ENCODE measurements around the gene COL4A3. TPM values are rescaled to one million over a fixed set of nuclear protein-coding genes. Genes with fewer than 3 reads are reported as not detected.
"Not testable (repeated sequence)": the region's sequence is repeated elsewhere in the genome, so short reads cannot be mapped to it uniquely, and the experiment has no call there.

COL4A3 gene
- total RNA-seq, 1 donor from 2014 or later = not detected

DNA sequence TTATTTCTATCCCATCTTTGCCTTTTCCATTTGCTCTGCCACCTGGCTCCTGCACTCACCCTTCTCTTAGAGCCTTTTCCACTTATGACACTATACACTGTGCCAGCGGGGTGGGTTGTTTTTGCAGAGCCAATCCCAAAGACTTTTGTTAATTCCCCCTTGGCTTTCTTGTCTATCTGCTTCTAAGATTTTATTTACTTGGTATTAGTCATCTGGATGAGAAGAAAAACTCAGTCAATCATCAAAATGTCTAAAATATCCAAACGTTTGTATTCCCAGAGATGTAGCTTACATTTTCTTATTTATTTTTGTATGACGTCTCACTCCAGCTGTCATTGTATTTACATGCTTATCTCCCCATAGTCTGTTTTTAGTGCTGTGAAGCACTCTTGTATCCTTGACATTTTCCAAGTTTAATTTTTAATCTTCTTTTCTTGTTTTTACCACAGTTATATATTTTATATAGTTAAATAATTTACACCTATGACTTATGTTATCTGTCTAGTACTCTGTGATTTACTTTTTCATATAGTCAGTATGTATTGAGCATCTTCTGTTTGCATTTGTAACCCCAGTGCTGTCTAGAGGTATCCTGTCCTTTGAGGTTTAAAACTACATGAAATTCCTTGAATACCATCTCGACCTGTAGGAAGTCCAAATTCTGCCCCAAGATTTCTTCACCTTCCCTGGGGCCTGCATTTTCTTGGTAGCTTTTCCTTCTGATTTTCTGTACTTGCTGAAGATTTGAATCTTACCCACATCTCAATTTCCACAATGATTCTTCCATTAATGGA, 55.1 kb downstream of the COL4A3 start:
- no peaks in the 10 kb centered on the region for H3K9me3 Mint-ChIP-seq
- no peak overlapping the region for H3K27ac Mint-ChIP-seq
- H3K36me3 Mint-ChIP-seq = no peaks in the 10 kb centered on the region
- no peak for DNase-seq (ENCODE audit: low spot score in 2 of 2, unreplicated experiment in 2 of 2)
- H3K4me3 Mint-ChIP-seq = no peak overlapping the region
- H3K27me3 Mint-ChIP-seq (ENCODE audit: low read depth) = no peaks in the 10 kb centered on the region
- TF ChIP-seq, protein P1, sequence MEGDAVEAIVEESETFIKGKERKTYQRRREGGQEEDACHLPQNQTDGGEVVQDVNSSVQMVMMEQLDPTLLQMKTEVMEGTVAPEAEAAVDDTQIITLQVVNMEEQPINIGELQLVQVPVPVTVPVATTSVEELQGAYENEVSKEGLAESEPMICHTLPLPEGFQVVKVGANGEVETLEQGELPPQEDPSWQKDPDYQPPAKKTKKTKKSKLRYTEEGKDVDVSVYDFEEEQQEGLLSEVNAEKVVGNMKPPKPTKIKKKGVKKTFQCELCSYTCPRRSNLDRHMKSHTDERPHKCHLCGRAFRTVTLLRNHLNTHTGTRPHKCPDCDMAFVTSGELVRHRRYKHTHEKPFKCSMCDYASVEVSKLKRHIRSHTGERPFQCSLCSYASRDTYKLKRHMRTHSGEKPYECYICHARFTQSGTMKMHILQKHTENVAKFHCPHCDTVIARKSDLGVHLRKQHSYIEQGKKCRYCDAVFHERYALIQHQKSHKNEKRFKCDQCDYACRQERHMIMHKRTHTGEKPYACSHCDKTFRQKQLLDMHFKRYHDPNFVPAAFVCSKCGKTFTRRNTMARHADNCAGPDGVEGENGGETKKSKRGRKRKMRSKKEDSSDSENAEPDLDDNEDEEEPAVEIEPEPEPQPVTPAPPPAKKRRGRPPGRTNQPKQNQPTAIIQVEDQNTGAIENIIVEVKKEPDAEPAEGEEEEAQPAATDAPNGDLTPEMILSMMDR (IDR thresholded peaks at IDR 0.05; ENCODE audit: unreplicated experiment) = no peak
- peaks cover 3% of the 10 kb centered on the region for H3K4me1 Mint-ChIP-seq

DNA sequence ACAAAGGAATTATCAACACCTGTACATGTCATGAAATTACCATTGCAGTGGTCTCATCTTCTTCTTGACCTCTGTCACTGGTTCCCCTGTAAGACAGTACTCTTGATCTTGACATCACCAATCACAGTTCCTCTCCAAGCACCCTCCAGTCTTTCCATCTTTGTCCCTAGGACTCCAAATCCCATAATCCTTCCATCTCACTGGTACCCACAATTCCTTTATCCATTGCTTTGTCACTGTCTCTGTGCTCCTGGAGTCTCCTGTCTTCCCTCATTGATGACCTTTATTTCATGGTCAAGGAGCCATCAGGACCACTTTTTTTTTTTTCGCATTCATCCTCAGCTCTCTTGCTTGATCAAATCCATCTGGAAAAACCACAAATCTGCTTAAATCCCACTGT, 56.7 kb downstream of the COL4A3 start:
- H3K4me1 Mint-ChIP-seq = no peaks in the 10 kb centered on the region
- no peak for DNase-seq (ENCODE audit: low spot score in 2 of 2, unreplicated experiment in 2 of 2)
- no peaks in the 10 kb centered on the region for H3K27me3 Mint-ChIP-seq (ENCODE audit: low read depth)
- H3K4me3 Mint-ChIP-seq = no peak overlapping the region
- no peak overlapping the region for H3K27ac Mint-ChIP-seq
- H3K9me3 Mint-ChIP-seq = no peaks in the 10 kb centered on the region
- no peaks in the 10 kb centered on the region for H3K36me3 Mint-ChIP-seq
- TF ChIP-seq, protein P1 (IDR thresholded peaks at IDR 0.05; ENCODE audit: unreplicated experiment) = no peak

DNA sequence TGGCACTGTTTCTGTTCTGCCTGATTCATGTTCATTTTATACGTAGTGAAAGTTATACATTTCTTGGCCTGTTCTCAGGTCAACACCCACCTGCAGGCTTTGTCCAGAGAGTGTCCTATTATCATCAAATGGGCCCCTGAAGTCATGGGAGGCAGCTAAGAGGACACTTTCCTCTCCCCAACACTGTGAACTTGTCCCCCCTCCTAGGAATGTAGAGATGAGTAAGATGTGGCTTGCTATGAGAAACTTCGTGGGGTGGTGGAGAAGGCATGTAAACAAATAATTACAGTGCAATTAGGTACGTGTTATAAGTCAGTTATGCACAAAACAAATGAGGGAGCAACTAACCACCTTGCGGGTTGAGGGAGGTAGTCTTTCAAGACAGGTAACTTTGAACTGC, 57.9 kb downstream of the COL4A3 start:
- DNase-seq (ENCODE audit: low spot score in 2 of 2, unreplicated experiment in 2 of 2) = no peak
- Mint-ChIP-seq H3K4me3 (no peak overlapping the region), H3K27me3 (ENCODE audit: low read depth) (no peaks in the 10 kb centered on the region), H3K36me3 (no peaks in the 10 kb centered on the region), H3K4me1 (no peaks in the 10 kb centered on the region), H3K9me3 (no peaks in the 10 kb centered on the region), H3K27ac (no peak overlapping the region)
- TF ChIP-seq, protein P1 (IDR thresholded peaks at IDR 0.05; ENCODE audit: unreplicated experiment) = no peak

DNA sequence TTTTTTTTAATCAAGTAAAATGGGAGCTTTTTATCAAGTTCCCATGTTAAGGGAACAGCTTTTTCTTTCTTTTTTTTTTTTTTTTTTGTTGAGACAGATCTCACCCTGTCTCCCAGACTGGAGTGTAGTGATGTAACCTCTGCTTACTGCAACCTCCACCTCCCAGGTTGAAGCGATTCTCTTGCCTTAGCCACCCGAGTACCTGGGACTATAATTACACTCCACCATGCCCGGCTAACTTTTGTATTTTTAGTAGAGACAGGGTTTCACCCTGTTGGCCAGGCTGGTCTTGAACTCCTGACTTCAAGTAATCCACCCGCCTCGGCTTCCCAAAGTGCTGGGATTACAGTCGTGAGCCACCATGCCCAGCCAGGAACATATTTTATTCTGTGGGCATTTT, 61.2 kb downstream of the COL4A3 start:
- not testable (repeated sequence) for H3K27me3 Mint-ChIP-seq (ENCODE audit: low read depth); H3K27ac Mint-ChIP-seq; DNase-seq (ENCODE audit: low spot score in 2 of 2, unreplicated experiment in 2 of 2); H3K9me3 Mint-ChIP-seq; H3K4me3 Mint-ChIP-seq; H3K36me3 Mint-ChIP-seq; H3K4me1 Mint-ChIP-seq

- no peaks in the 10 kb centered on the region for H3K4me1 Mint-ChIP-seq
- no peak overlapping the region for H3K4me3 Mint-ChIP-seq
- TF ChIP-seq, protein P1 (IDR thresholded peaks at IDR 0.05; ENCODE audit: unreplicated experiment) = no peak
- H3K9me3 Mint-ChIP-seq = peaks cover 4% of the 10 kb centered on the region
- H3K27me3 Mint-ChIP-seq (ENCODE audit: low read depth) = peaks cover 6% of the 10 kb centered on the region
- no peak for DNase-seq (ENCODE audit: low spot score in 2 of 2, unreplicated experiment in 2 of 2)
- H3K36me3 Mint-ChIP-seq = no peaks in the 10 kb centered on the region
- no peak overlapping the region for H3K27ac Mint-ChIP-seq
Observed at GRCh38 chr2:227228061-227228667, 63.7 kb downstream of the COL4A3 start.

GRCh38 chr2:227230151-227230550, 65.7 kb downstream of the COL4A3 start:
- H3K4me3 Mint-ChIP-seq = no peak overlapping the region
- no peaks in the 10 kb centered on the region for H3K4me1 Mint-ChIP-seq
- H3K36me3 Mint-ChIP-seq = no peaks in the 10 kb centered on the region
- no peak for DNase-seq (ENCODE audit: low spot score in 2 of 2, unreplicated experiment in 2 of 2)
- H3K9me3 Mint-ChIP-seq = peaks cover 4% of the 10 kb centered on the region
- TF ChIP-seq, protein P1 (IDR thresholded peaks at IDR 0.05; ENCODE audit: unreplicated experiment) = no peak
- peaks cover 8% of the 10 kb centered on the region for H3K27me3 Mint-ChIP-seq (ENCODE audit: low read depth)
- H3K27ac Mint-ChIP-seq = no peak overlapping the region
